HFF-Myc (cell line): ENCODE data around the gene BCL7A.

Source experiments
- DNase-seq: peaks from one replicate; pipeline ENCODE4 v3.0.0-alpha.2; 2011; ENCODE audit warnings: low read depth; ENCODE audit errors: extremely low read depth
- H3K4me3 ChIP-seq: replicated peaks from 2 replicates; pipeline ENCODE4 v1.5.1; 2011; ENCODE audit warnings: low read depth, mild to moderate bottlenecking, control low read depth, low read length
- CTCF ChIP-seq: IDR thresholded peaks from 2 replicates; pipeline ENCODE4 v1.5.1; 2012; ENCODE audit warnings: mild to moderate bottlenecking, low read depth, low read length, control low read depth; ENCODE audit errors: missing control alignments

BCL7A gene

GRCh38 chr12:122003651-122004611 is 17.8 kb upstream of the BCL7A start:
- no peak overlapping the region for H3K4me3 ChIP-seq
- no peak for TF ChIP-seq CTCF
- DNase-seq: peak; percentile 16

GRCh38 chr12:122004633-122005071 is 17.0 kb upstream of the BCL7A start:
- TF ChIP-seq CTCF: no peak
- no peak overlapping the region for H3K4me3 ChIP-seq

GRCh38 chr12:122005252-122005776 is 16.4 kb upstream of the BCL7A start:
- no peak for TF ChIP-seq CTCF
- no peak overlapping the region for H3K4me3 ChIP-seq
- DNase-seq: no peak

More at GRCh38 chr12:122004633-122005071, 17.0 kb upstream of the BCL7A start:
- DNase-seq: no peak

GRCh38 chr12:122006186-122006926 is 15.3 kb upstream of the BCL7A start:
- no peak for DNase-seq
- no peak for TF ChIP-seq CTCF
- no peak overlapping the region for H3K4me3 ChIP-seq

- no peak for DNase-seq
These were observed 11.9 kb upstream of the BCL7A start for GRCh38 chr12:122009741-122010140.

GRCh38 chr12:122012184-122012583 is 9.5 kb upstream of the BCL7A start:
- DNase-seq: no peak
- no peak for TF ChIP-seq CTCF

More at GRCh38 chr12:122009741-122010140, 11.9 kb upstream of the BCL7A start:
- no peak for TF ChIP-seq CTCF
- H3K4me3 ChIP-seq: no peak overlapping the region

More at GRCh38 chr12:122012184-122012583, 9.5 kb upstream of the BCL7A start:
- H3K4me3 ChIP-seq: no peak overlapping the region
